Measurements from ENCODE around the gene ST7L.

- TF ChIP-seq EZH2 (IDR thresholded peaks at IDR 0.05; ENCODE audit: insufficient read depth, poor library complexity, severe bottlenecking) (no peak), EZH2phosphoT487 (IDR thresholded peaks at IDR 0.05; ENCODE audit: insufficient read depth, low read depth) (no peak)
These were observed 15.4 kb upstream of the ST7L start for GRCh38 chr1:112634367-112634766.

Data from GM23248 (cell line).